ENCODE data around the gene KEAP1.
A peak's percentile ranks its signal among the peaks of the same experiment; 100 is the strongest.
"Not testable (repeated sequence)": the region's sequence is repeated elsewhere in the genome, so short reads cannot be mapped to it uniquely, and the experiment has no call there.

Gene KEAP1

GRCh38 chr19:10503002-10503789 lies at the start of gene KEAP1:
Gene KEAP1 (minus strand): TSS chr19:10503356. CDS start chr19:10500033, 3,323 bp downstream.
- DNase-seq = peak in 22 of 56 donors; percentile 7 to 72 (median 50)

DNA sequence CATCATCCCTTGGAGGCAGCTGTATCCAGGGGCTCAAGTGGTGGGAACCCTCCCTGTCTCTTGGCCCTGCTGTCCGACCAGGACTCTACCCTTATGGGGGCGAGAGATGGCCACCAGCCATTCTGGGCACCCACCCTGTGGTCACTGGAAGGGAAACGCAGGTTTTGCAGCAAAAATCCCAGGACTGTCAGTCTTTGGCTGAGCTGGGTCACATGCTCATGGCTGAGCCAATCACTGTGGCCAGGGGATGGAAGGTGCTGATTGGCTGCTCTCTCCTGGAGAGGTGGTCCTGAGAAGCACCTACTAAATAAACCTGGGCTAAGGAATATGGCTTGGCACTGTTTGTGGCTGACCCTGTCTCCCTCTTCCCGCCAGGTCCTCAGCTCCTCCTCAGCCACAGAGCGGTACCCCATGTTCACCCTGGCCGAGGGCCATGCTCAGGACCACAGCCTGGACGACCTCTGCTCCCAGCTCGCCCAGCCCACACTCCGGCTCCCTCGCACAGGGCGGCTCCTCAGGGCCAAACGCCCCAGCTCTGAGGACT lies 49.4 kb upstream of the KEAP1 start:
- peak in 19 of 56 donors; percentile 1 to 49 (median 21) for DNase-seq

- DNase-seq = peak in 6 of 56 donors; percentile 2 to 37 (median 6)
Measured at GRCh38 chr19:10551698-10552301, 48.6 kb upstream of the KEAP1 start.

DNA sequence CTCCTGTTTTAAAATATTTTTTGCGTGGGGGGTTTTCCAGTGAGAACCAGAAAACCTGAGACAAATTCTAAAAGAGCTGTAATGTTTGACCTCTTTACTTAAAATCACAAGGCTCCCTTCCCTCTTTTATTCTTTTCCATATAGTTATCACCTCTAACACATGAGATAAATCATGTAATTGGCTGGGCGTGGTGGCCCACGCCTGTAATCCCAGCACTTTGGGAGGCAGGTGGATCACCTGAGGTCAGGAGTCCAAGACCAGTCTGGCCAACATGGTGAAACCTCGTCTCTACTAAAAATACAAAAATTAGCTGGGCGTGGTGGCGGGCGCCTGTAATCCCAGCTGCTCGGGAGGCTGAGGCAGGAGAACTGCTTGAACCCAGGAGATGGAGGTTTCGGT lies 47.9 kb upstream of the KEAP1 start:
- DNase-seq = not testable (repeated sequence)

DNA sequence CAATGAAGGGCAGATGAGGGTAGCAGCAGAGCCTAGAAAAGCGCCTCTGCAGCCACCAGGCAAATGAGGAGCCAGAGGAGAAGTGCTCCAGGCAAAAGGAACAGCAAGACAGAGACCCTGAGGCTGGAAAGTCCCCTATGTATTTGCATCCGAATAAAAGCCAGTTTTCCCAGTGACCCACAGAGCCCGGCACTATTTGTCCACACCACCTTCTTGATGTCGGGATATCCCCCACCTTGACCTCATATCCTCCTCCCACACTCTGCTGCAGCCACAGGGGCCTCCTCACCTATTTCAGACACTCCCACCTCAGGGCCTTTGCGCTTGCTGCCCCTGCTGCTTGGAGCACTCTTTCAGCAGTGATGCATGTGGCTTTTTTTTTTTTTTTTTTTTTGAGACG lies 47.2 kb upstream of the KEAP1 start:
- DNase-seq = no peak

DNA sequence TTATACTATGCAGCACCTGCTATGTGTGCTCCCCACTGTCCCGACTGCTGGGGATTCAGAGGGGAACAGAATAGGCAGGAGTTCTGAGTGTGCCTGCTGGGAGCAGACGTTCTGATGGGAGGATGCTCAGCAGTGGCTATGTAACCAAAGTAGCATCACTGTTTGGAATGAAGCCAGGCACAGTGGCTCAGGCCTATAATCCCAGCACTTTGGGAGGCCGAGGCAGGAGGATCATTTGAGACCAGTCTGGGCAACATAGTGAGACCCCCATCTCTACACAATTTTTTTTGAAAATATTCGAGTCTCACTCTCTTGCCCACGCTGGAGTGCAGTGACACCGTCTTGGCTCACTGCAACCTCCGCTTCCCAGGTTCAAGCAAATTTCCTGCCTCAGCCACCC lies 46.6 kb upstream of the KEAP1 start:
- DNase-seq = no peak

DNA sequence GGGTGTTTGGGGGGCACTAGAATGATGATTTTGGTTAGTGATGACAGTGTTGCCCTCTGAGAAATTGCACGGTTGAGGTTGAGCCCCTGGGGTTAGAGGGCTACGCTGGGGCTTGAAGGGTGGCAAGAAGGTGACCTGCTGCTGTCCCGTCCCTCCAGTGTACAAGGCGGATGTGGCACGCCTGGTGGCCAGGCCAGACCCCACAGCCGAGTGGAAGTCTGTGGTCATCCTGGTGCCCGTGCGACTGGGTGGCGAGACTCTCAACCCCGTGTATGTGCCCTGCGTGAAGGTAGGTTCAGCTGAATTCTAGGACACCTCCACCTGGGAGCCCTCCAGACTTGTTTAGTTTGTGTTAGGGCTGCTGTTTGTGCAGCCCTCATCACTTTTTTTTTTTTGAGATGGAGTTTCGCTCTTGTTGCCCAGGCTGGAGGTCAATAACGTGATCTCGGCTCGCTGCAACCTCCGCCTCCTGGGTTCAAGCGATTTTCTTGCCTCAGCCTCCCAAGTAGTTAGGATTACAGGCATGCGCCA lies 45.7 kb upstream of the KEAP1 start:
- no peak for DNase-seq

DNA sequence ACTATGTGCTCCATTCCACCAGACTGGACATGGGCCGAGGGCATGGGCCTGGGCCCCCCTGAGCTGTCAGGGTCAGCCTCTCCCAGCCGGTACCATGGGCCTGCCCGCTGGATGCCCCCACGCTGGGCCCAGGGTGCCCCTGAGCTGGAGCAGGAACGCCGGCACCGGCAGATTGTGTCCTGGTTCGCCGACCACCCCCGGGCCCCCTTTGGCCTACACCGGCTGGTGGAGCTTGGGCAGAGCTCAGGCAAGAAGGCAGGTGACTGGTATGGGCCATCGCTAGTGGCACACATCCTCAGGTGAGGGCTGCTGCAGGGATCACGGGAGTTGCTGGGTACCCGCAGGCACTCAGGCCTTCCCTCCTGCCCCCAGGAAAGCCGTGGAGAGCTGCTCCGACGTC lies 43.7 kb upstream of the KEAP1 start:
- no peak for DNase-seq

DNA sequence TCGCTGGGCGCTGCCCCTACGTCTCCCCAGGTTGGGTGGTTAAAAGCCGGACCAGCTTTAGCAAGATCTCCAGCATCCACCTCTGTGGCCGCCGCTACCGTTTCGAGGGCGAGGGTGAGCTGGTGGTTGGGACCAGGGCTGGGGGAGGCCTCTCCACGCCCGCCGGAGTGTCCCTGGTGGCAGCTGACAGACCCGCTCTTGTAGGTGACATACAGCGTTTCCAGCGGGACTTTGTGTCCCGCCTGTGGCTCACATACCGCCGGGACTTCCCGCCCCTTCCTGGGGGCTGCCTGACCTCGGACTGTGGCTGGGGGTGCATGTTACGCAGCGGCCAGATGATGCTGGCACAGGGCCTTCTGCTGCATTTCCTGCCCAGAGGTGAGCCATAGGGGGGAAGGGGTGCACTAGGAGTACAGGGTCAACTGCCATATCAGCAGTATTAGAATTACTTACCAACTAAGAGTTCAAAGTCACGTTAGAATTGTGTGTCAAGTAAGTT lies 41.6 kb upstream of the KEAP1 start:
- peak in 1 of 56 donors; percentile 29 for DNase-seq

DNA sequence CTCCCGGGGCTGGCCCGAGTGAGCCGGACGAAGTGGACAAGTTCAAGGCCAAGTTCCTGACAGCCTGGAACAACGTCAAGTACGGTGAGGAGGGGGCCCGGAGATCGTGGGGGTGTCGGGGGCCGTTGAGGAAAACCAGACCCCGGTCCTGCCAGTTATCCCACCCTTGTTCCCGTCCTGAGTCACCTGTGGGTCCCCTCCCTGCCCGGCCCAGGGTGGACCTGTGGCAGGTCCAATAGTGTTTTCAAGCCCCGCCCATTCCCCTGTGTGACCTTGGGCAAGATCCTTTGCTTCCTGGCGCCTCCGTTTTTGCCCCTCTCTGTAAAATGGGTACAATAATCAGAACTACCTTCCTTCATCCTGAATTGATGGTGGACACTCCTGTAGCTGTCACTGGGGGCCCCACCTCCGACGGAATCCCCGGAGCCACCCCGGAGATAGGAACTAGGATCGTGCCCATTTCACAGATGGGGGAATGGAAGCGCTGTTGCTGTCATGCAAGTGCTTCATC lies 41.1 kb upstream of the KEAP1 start:
- peak in 3 of 56 donors; percentile 5 to 39 (median 19) for DNase-seq

DNA sequence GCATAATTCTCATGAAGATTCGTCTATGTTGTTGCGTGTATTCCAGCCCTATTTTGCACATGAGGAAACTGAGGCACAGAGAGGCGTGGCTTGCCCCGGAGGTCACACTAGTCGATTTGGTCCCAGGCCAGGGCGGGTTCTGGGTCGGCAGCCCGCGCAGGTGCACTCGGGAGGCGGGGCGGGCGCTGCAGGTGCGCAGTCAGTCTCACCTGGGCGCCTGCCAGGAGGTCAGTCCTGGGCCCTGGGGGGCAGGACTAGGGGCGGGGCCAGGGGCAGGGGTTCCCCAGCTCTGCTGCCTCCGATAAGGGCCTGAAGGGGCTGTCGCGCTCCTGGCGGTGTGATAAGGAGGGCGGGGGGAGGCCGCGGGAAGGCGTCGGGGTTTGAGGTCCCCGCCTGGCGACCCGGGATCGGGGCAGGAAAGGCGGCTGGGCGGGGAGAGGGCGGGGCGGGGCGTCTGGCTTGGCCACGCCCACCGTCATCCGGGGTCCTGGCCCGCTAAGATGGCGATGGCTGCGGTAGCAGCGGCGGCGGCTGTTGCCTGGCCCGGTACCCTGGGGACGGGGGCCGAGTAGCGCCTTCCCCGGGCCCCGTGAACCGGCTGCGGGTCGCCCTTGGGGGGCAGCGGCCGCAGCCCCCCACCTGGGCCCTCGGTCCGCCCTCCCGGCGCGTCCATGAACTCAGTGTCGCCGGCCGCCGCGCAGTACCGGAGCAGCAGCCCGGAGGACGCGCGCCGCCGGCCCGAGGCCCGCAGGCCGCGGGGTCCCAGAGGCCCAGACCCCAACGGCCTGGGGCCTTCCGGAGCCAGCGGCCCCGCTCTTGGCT lies 40.5 kb upstream of the KEAP1 start, which contains the start of gene ATG4D:
ATG4D (plus strand) TSS at position 485 of the 822 bp plus-strand sequence; CDS start at position 672, 187 bp downstream.
- DNase-seq = peak in 51 of 56 donors; percentile 15 to 85 (median 62)

GRCh38 chr19:10543059-10543419 lies 39.9 kb upstream of the KEAP1 start:
- no peak for DNase-seq

GRCh38 chr19:10539016-10539415 lies 35.9 kb upstream of the KEAP1 start:
- not testable (repeated sequence) for DNase-seq

DNA sequence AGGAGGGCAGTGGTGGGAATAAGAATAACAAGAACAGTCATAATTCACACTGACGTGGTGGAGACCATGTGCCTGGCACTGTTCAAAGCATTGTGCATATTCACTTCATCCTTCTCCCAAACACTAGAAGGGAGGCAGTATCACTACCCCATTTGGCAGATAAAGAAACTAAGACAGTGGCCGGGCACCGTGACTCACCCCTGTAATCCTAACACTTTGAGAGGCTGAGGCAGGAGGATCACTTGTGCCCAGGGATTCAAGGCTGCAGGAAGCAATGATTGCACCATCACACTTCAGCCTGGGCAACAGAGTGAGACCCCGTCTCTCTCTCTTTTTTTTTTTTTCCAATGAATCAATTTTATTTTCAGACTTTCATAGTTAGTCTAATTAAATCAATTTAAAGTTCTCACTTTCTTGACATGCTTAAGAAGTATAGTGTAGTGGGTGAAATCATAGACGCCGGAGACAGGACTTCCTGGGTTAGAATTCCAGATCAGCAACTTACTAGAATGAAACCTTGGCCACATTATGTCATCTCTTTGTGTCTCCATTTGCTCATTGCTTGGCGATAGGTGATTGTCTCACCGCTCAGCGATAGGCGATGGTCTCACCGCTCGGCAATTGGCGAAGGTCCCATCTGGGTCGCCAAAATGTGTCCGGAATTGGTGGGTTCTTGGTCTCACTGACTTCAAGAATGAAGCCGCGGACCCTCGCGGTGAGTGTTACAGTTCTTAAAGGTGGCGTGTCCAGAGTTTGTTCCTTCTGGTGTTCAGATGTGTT lies 35.2 kb upstream of the KEAP1 start:
- no peak for DNase-seq

GRCh38 chr19:10537668-10538067 lies 34.5 kb upstream of the KEAP1 start:
- DNase-seq = no peak

DNA sequence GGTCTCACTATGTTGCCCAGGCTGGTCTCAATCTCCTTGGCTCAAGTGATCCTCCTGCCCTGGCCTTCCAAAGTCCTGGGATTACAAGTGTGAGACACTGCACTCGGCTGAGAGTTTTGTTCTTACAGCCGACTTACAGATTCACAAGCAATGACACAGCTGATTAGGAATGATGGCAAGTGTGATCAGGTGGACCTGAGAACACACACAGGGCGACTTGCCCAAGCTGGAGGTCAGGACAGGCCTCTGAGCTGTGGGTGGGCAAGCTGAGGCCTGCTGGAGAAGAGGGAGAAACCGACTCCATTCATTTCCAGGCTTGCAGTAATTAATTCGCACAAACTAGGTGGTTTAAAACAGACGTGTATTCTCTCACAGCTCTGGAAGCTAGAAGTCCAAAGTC lies 32.5 kb upstream of the KEAP1 start:
- DNase-seq = no peak

DNA sequence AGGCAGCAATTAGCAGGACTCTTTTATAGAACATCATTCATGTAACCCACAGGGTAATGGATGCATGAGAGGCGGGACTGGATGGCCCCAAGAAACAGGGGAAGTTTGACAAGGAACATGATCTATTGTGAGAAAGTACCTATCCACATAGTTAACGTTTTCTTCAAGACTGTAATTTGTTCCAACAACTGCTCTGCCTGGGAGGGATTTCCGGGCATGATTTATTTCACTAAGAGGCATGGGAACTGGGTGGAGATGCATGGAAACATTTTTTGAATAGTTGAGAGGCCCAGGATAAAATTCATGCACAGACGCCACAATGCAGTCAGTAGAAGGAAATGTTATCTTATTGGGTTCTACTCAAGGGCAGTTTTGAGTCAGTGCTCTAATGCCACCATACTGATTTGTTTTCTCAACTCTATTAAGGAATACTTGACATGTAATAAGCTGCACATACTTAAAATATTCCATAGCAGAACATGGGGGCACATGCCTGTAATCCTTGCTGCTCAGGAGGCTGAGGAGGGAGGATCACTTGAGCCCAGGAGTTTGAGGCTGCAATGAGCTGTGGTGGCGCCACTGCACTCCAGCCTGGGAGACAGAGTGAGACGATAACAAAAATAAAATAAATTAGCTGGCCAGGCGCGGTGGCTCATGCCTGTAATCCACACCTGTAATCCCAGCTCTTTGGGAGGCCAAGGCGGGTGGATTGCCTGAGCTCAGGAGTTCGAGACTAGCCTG lies 30.7 kb upstream of the KEAP1 start:
- no peak for DNase-seq

- DNase-seq = no peak
Measured at GRCh38 chr19:10532457-10532856, 29.3 kb upstream of the KEAP1 start.

- DNase-seq = not testable (repeated sequence)
Measured at GRCh38 chr19:10526887-10527286, 23.7 kb upstream of the KEAP1 start.

All from amygdala (tissue), 56 donors.